GM23248 (cell line): ENCODE measurements around the gene CLTRN.

Experiments
- EZH2 ChIP-seq: fragments of 200-600 bp; sonication (generic); IDR thresholded peaks from 2 replicates; pipeline ENCODE4 v1.6.1; 2018; ENCODE audit warnings: antibody characterized with exemption, mild to moderate bottlenecking; ENCODE audit not compliant: insufficient read depth, poor library complexity, severe bottlenecking
- EZH2phosphoT487 ChIP-seq: fragments of 200-600 bp; sonication (generic); IDR thresholded peaks from 2 replicates; pipeline ENCODE4 v1.6.1; 2018; ENCODE audit warnings: antibody characterized with exemption, moderate library complexity, mild to moderate bottlenecking, low read depth; ENCODE audit not compliant: insufficient read depth

DNA sequence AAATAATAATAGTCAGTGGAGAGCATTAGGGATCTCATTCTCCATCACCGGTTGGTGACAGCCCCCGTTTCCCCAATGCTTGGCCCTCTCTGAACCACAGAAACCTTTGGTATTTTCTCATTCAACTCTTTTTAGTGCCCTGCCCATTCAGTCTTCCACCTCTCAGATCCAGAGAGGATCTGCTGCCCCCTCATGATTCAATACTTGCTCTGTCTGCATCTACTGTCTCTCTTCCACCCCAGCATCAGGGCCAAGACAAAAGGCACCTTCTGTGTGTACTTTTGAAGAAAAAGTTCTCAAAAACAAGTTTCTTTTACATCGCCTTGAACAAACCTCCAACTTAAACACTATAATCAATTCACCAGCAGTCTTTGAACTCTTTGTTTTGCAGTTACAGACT, 19.3 kb downstream of the CLTRN start:
- no peak for TF ChIP-seq EZH2
- TF ChIP-seq EZH2phosphoT487, result no peak
